AG09309 (cell line): ENCODE results near the gene KCNH3.
A peak's percentile ranks its signal among the peaks of the same experiment; 100 is the strongest.
"Not testable (repeated sequence)": the region's sequence is repeated elsewhere in the genome, so short reads cannot be mapped to it uniquely, and the experiment has no call there.

Experiments used
- DNase-seq: peaks from one replicate; pipeline ENCODE4 v3.0.0-alpha.2; 2010; ENCODE audit warnings: low read depth
- H3K4me3 ChIP-seq: 2 replicates; pipeline ENCODE4 v1.5.1; 2011; ENCODE audit warnings: mild to moderate bottlenecking, low read depth, low read length, moderate library complexity; ENCODE audit not compliant: control insufficient read depth
- CTCF ChIP-seq: IDR thresholded peaks from 2 replicates; pipeline ENCODE4 v1.5.1; 2011; ENCODE audit warnings: mild to moderate bottlenecking, low read depth, low read length, inconsistent platforms; ENCODE audit not compliant: insufficient read depth, control insufficient read depth; ENCODE audit errors: missing control alignments

Gene KCNH3

GRCh38 chr12:49496417-49497360, 42.1 kb upstream of the KCNH3 start:
- no peak for DNase-seq
- TF ChIP-seq CTCF: no peak
- no peak overlapping the region for H3K4me3 ChIP-seq

GRCh38 chr12:49501895-49502294, 36.9 kb upstream of the KCNH3 start:
- DNase-seq: no peak
- no peak overlapping the region for H3K4me3 ChIP-seq
- no peak for TF ChIP-seq CTCF

- DNase-seq: no peak
- TF ChIP-seq CTCF: no peak
- H3K4me3 ChIP-seq: no peak overlapping the region
These were observed 36.2 kb upstream of the KCNH3 start for GRCh38 chr12:49502590-49502989.

GRCh38 chr12:49503674-49504180, 35.1 kb upstream of the KCNH3 start:
- no peak overlapping the region for H3K4me3 ChIP-seq
- TF ChIP-seq CTCF: no peak
- DNase-seq: no peak

GRCh38 chr12:49505672-49506071, 33.2 kb upstream of the KCNH3 start:
- no peak overlapping the region for H3K4me3 ChIP-seq
- TF ChIP-seq CTCF: no peak
- no peak for DNase-seq

GRCh38 chr12:49507139-49507538, 31.7 kb upstream of the KCNH3 start:
- H3K4me3 ChIP-seq: no peak overlapping the region
- DNase-seq: peak; percentile 67
- no peak for TF ChIP-seq CTCF

GRCh38 chr12:49509681-49510080, 29.1 kb upstream of the KCNH3 start:
- DNase-seq, H3K4me3 ChIP-seq: not testable (repeated sequence)
